HFFc6 (cell line): ENCODE results near the gene MFAP5. TPM values are rescaled to one million over a fixed set of nuclear protein-coding genes. Genes with fewer than 3 reads are reported as not detected.
A peak's percentile ranks its signal among the peaks of the same experiment; 100 is the strongest.

Experiments
- DNase-seq: peaks from one replicate; pipeline ENCODE4 v3.0.0-alpha.2; 2018
- H3K27ac Mint-ChIP-seq: 2 replicates; pipeline ENCODE4 v1.8.0; 2020; ENCODE audit warnings: mild to moderate bottlenecking, mixed read lengths
- H3K27me3 Mint-ChIP-seq: 2 replicates; pipeline ENCODE4 v1.8.0; 2021; ENCODE audit warnings: mild to moderate bottlenecking, moderate library complexity, mixed read lengths; ENCODE audit not compliant: insufficient read depth
- H3K36me3 Mint-ChIP-seq: 2 replicates; pipeline ENCODE4 v1.8.0; 2021; ENCODE audit warnings: low read depth, mixed read lengths
- H3K4me1 Mint-ChIP-seq: 2 replicates; pipeline ENCODE4 v1.8.0; 2020; ENCODE audit warnings: low read depth, mixed read lengths
- H3K4me3 Mint-ChIP-seq: 2 replicates; pipeline ENCODE4 v1.8.0; 2020; ENCODE audit warnings: mild to moderate bottlenecking, moderate library complexity, mixed read lengths
- H3K9me3 Mint-ChIP-seq: 2 replicates; pipeline ENCODE4 v1.8.0; 2020; ENCODE audit warnings: mild to moderate bottlenecking, mixed read lengths
- CTCF ChIP-seq: fragments of 200-600 bp; sonication (generic); IDR thresholded peaks from 2 replicates; pipeline ENCODE4 v1.5.0; 2021; ENCODE audit warnings: antibody characterized with exemption, mild to moderate bottlenecking
- total RNA-seq, 6 experiments: library from RNA; stranded (reverse); fragmentation: NEBNext Ultra II Directional; extraction: Animal tissue kit (Norgen Biotek cat#: 25700); gene quantifications; 2 replicates in 1 of 6; 3 replicates in 5 of 6; pipeline ENCODE4 v1.2.3, GENCODE V29; 2021

The MFAP5 gene
- total RNA-seq, 6 experiments from 2014 or later: 42.1 to 194 (median 167) TPM

GRCh38 chr12:8698879-8699278 is 36.3 kb upstream of the MFAP5 start:
- Mint-ChIP-seq H3K4me1 (peaks cover 33% of the 10 kb centered on the region), H3K4me3 (peak overlapping the region; percentile 85), H3K27ac (peak overlapping the region; percentile 42; the same call in 1 of the 2 replicates), H3K36me3 (0 out of 2 replicates have a peak, but pooled peaks cover 4% of the 10 kb centered on the region), H3K27me3 (peaks cover 3% of the 10 kb centered on the region), H3K9me3 (no peaks in the 10 kb centered on the region)
- no peak for DNase-seq
- TF ChIP-seq CTCF: no peak

- Mint-ChIP-seq H3K9me3 (no peaks in the 10 kb centered on the region), H3K36me3 (0 out of 2 replicates have a peak, but pooled peaks cover 4% of the 10 kb centered on the region), H3K4me1 (peaks cover 33% of the 10 kb centered on the region), H3K4me3 (peak overlapping the region; percentile 85), H3K27ac (peak overlapping the region; percentile 86), H3K27me3 (peaks cover 3% of the 10 kb centered on the region)
- DNase-seq: peak; percentile 7
- TF ChIP-seq CTCF: no peak
These were observed 35.7 kb upstream of the MFAP5 start for GRCh38 chr12:8698132-8698851.

GRCh38 chr12:8697476-8698131 is 35.0 kb upstream of the MFAP5 start, which contains the start of gene RIMKLB:
Gene RIMKLB, plus strand, starts transcription at chr12:8697991. Its CDS starts 15,876 bp downstream, at chr12:8713867.
- peak; percentile 39 for DNase-seq
- H3K36me3 Mint-ChIP-seq: 0 out of 2 replicates have a peak, but pooled peaks cover 4% of the 10 kb centered on the region

GRCh38 chr12:8697120-8697475 is 34.5 kb upstream of the MFAP5 start:
- H3K27ac Mint-ChIP-seq: peak overlapping the region; percentile 78
- peaks cover 7% of the 10 kb centered on the region for H3K27me3 Mint-ChIP-seq
- H3K4me3 Mint-ChIP-seq: peak overlapping the region; percentile 85
- 0 out of 2 replicates have a peak, but pooled peaks cover 4% of the 10 kb centered on the region for H3K36me3 Mint-ChIP-seq
- peaks cover 36% of the 10 kb centered on the region for H3K4me1 Mint-ChIP-seq
- peak; percentile 53 for DNase-seq
- TF ChIP-seq CTCF: no peak
- no peaks in the 10 kb centered on the region for H3K9me3 Mint-ChIP-seq

More at GRCh38 chr12:8697476-8698131, 35.0 kb upstream of the MFAP5 start, which contains the start of gene RIMKLB:
- H3K9me3 Mint-ChIP-seq: no peaks in the 10 kb centered on the region
- H3K27ac Mint-ChIP-seq: peak within 1 kb of the TSS; percentile 86
- H3K4me3 Mint-ChIP-seq: peak within 1 kb of the TSS; percentile 85
- no peak for TF ChIP-seq CTCF
- peaks cover 35% of the 10 kb centered on the region for H3K4me1 Mint-ChIP-seq
- H3K27me3 Mint-ChIP-seq: peaks cover 5% of the 10 kb centered on the region

- H3K27ac Mint-ChIP-seq: peak overlapping the region; percentile 78
- no peaks in the 10 kb centered on the region for H3K9me3 Mint-ChIP-seq
- 0 out of 2 replicates have a peak, but pooled peaks cover 4% of the 10 kb centered on the region for H3K36me3 Mint-ChIP-seq
- peaks cover 7% of the 10 kb centered on the region for H3K27me3 Mint-ChIP-seq
- DNase-seq: no peak
- peak overlapping the region; percentile 85 for H3K4me3 Mint-ChIP-seq
- H3K4me1 Mint-ChIP-seq: peaks cover 37% of the 10 kb centered on the region
- TF ChIP-seq CTCF: no peak
These were observed 33.9 kb upstream of the MFAP5 start for GRCh38 chr12:8696442-8697090.
